Activated B cell treated with CpG ODN at 0.5 μM for 24 hours (primary cell): ENCODE results near the gene ID2. TPM values are rescaled to one million over a fixed set of nuclear protein-coding genes. Genes with fewer than 3 reads are reported as not detected.

Experiments
- ATAC-seq: fragments of 200-7000 bp; cut with Tn5 transposase; one replicate; pipeline ENCODE4 v1.10.0; 2021; ENCODE audit warnings: low read depth, mild to moderate bottlenecking, moderate library complexity
- CTCF ChIA-PET: fragments of 350-600 bp; sonication (Branson Sonifier 250); formaldehyde crosslinking; loops from one replicate; lab custom pipeline; 2021; ENCODE audit warnings: antibody characterized with exemption; lab: Charles Lee
- POLR2A ChIA-PET: fragments of 350-600 bp; sonication (Branson Sonifier 250); formaldehyde crosslinking; loops from one replicate; lab custom pipeline; 2021; ENCODE audit warnings: antibody characterized with exemption; lab: Charles Lee
- DNase-seq: peaks from one replicate; pipeline ENCODE4 v3.0.0; 2022
- H3K27ac Mint-ChIP-seq: one replicate; pipeline ENCODE4 v1.8.0; 2020; ENCODE audit warnings: mixed read lengths
- H3K27me3 Mint-ChIP-seq: one replicate; pipeline ENCODE4 v1.8.0; 2021; ENCODE audit warnings: mixed read lengths
- H3K36me3 Mint-ChIP-seq: one replicate; pipeline ENCODE4 v1.8.0; 2021; ENCODE audit warnings: low read depth, mixed read lengths
- H3K4me1 Mint-ChIP-seq: one replicate; pipeline ENCODE4 v1.8.0; 2021; ENCODE audit warnings: mixed read lengths
- H3K4me3 Mint-ChIP-seq: one replicate; pipeline ENCODE4 v1.8.0; 2020; ENCODE audit warnings: mild to moderate bottlenecking, mixed read lengths
- H3K9me3 Mint-ChIP-seq: one replicate; pipeline ENCODE4 v1.8.0; 2020; ENCODE audit warnings: mixed read lengths
- intact Hi-C: fragments of 100-400 bp; cut with micrococcal nuclease; formaldehyde crosslinking; loops from one replicate; pipeline ENCODE4 v1.15.1; 2024
- total RNA-seq: library from RNA; stranded (reverse); gene quantifications from 2 replicates; pipeline ENCODE4 v1.2.3, GENCODE V29; 2022
- TF ChIP-seq, protein P1 (sequence below): fragments of 200-600 bp; IDR thresholded peaks from one replicate; pipeline ENCODE4 v1.8.0; 2022; ENCODE audit warnings: antibody characterized with exemption, mild to moderate bottlenecking

The ID2 gene
- total RNA-seq, 1 donor from 2014 or later: 8.1 TPM

DNA sequence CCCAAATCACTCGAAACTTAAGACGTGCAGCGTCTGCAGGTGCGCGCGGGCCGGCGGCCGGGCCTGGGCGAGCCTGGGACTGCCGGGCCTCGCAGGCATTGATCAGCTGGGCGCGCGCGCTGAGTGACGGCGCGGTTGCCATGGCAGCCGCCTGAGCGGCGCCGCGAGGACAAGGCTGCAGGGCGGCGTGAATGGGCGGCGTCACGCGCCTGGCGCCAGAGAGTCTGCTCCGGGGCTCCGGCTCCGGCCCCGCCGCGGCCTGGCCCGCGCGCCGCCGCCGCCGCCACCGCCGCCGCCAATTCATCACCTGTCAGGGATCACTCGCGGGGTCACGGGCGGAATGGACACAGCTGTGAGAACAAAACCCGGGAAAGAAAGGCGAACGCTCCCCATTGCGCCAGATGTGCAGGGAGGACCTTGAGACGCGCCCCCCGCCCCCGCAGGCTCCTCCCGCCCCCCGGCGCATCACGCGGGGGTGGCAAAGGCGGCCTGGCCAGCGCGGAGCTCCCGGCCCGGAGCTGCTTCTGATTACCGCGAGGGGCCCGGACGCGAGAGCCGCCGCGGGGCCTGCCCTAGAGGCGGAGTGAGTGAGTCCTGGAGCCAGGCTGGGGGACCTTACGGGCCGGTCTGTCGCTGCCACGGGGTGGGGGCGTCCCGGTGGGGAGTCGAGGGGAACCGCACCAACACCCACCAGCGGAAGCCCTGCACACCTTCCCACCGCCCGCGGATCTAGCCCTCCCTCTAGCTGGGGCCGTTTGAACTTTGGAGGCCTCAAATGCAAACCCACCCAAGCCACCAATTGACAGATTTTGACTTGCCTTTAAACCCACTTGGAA lies 2.9 kb upstream of the ID2 start:
- ATAC-seq (peak; percentile 38), DNase-seq (peak; percentile 50)
- Mint-ChIP-seq H3K4me3 (peak overlapping the region; percentile 50), H3K9me3 (peaks cover 10% of the 10 kb centered on the region), H3K36me3 (no peaks in the 10 kb centered on the region), H3K27ac (peak overlapping the region; percentile 46), H3K4me1 (peaks cover 48% of the 10 kb centered on the region), H3K27me3 (peaks cover 69% of the 10 kb centered on the region)
- intact Hi-C loops: no loop called here
- TF ChIP-seq, protein P1, sequence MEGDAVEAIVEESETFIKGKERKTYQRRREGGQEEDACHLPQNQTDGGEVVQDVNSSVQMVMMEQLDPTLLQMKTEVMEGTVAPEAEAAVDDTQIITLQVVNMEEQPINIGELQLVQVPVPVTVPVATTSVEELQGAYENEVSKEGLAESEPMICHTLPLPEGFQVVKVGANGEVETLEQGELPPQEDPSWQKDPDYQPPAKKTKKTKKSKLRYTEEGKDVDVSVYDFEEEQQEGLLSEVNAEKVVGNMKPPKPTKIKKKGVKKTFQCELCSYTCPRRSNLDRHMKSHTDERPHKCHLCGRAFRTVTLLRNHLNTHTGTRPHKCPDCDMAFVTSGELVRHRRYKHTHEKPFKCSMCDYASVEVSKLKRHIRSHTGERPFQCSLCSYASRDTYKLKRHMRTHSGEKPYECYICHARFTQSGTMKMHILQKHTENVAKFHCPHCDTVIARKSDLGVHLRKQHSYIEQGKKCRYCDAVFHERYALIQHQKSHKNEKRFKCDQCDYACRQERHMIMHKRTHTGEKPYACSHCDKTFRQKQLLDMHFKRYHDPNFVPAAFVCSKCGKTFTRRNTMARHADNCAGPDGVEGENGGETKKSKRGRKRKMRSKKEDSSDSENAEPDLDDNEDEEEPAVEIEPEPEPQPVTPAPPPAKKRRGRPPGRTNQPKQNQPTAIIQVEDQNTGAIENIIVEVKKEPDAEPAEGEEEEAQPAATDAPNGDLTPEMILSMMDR: no peak
- ChIA-PET POLR2A (interaction anchor here (0.6 kb wide), 6 partner anchors 126 to 1473 kb away, joined by 3 to 6 read pairs (median 4); no protein-coding TSS in a partner anchor), CTCF (no interaction called here)

DNA sequence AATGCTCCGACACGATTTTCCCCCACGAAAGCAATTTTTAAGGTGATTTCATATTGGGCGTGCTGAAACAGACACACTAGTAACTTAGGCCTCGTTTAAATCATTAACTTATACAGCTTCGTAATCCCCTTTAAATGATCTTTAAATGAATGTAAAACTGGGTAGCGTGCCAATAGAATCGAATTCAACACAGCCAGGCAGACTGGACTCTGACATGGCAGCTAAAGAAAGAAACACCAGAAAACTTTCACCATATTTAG lies 2.4 kb upstream of the ID2 start:
- peak overlapping the region; percentile 46 for H3K27ac Mint-ChIP-seq
- intact Hi-C loops: no loop called here
- POLR2A ChIA-PET: no interaction called here
- peaks cover 65% of the 10 kb centered on the region for H3K27me3 Mint-ChIP-seq
- ATAC-seq (no peak), DNase-seq (no peak)
- TF ChIP-seq, protein P1: no peak
- peaks cover 5% of the 10 kb centered on the region for H3K9me3 Mint-ChIP-seq
- H3K4me1 Mint-ChIP-seq: peaks cover 51% of the 10 kb centered on the region
- no peaks in the 10 kb centered on the region for H3K36me3 Mint-ChIP-seq
- CTCF ChIA-PET: interaction anchor here (0.9 kb wide), 1 partner anchor 1252 kb away, joined by 4 read pairs; no protein-coding TSS in a partner anchor
- peak overlapping the region; percentile 50 for H3K4me3 Mint-ChIP-seq

DNA sequence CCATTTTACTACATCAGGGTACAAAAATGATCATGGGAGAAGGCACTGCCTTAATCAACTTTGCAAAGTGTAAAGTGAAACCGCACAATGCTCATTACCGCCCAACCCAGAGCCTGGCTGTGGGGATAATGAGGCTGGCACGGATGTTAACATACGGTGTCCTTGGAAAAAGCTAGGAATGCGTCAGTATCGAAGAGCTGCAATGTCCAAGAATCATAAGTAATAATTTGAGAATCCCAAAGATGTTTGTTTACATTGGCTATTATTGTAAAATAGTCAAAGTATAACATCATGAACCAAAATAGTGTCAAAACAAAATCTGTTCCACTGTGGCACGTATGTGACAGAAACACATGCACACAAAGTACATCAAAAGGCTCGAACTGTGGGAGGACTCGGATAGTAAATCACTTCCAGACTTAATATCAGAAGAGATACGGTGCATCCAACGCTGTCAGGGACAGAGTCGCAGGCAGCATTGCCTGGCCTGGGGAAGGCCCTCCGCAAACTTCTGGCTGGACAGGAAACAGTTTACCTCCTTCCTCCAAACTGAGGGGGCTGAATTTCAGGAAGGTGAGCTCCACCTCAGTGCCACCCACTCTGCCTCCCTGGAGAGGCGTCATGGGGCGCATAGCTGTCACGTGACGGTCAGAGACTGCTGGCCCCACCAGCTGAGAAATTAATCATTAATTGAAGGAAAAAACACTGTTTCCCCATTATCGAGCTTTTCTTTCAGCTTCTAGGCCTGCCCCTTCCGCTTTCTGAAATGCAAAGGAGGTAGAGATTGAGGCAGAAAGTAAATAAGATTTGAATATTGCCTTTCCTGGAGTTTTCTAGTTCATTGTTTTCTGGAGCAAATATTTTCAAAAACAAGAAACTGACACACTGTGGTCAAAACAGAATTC lies 1.8 kb upstream of the ID2 start:
- TF ChIP-seq, protein P1: no peak
- Mint-ChIP-seq H3K27me3 (peaks cover 64% of the 10 kb centered on the region), H3K36me3 (no peaks in the 10 kb centered on the region), H3K4me1 (peaks cover 54% of the 10 kb centered on the region), H3K4me3 (peak overlapping the region; percentile 17), H3K27ac (peak overlapping the region; percentile 46), H3K9me3 (no peaks in the 10 kb centered on the region)
- no peak for ATAC-seq
- ChIA-PET POLR2A (interaction anchor here (0.7 kb wide), 1 partner anchor 22 kb away, joined by 3 read pairs; no protein-coding TSS in a partner anchor), CTCF (interaction anchor here (0.8 to 0.9 kb wide), 3 partner anchors 202 to 1583 kb away, joined by 3 to 4 read pairs (median 3); no protein-coding TSS in a partner anchor)
- DNase-seq: no peak
- intact Hi-C loops: loop anchor here (2.0 to 10.0 kb wide), 7 partner anchors 97 to 1008 kb away; no protein-coding TSS in a partner anchor

DNA sequence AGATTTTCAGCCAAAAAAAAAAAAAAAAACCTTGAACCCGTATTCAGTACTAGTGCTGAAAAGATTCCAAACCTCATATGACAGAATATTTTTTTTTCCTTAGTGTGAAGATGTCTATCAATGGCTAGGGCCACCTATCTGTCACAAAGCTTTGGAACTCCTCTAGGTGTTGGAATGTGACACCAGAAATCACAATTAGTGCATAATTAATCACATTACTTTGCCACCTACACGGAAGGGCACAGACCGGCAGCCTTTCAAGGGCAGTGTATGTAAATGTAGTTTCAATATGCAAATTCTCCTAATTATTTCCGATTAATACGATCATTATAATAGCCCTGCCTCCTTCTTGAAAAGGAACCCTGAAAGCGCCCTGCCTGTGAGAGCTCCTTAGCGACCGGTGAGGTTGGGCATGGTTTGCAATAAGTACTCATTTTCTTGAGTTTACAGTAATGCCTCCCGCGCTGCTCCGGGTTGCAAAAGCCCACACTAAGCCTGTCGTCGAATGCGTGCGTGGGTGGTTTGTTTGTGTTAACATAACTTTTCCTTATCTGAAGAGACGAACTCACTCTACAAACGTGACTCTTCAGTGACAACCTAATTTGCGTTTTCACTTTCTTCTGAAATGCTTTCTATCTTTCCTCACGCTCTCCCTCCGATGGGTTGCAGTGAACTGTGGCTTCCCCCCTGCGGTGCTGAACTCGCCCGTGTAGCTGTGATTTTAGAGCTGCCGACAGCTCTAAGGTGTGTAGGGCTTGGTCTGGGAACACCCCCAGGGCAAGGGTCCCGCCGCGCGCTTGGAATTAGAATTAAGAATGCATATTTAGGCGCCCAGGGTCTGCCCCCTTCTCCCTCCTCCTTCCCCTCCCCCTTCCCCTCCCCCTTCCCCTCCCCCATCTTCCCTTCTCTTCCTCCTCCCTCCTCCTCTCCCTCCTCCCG lies 765 bp upstream of the ID2 start:
- TF ChIP-seq, protein P1: no peak
- ATAC-seq: no peak
- Mint-ChIP-seq H3K9me3 (no peaks in the 10 kb centered on the region), H3K4me3 (peak overlapping the region; percentile 72), H3K36me3 (no peaks in the 10 kb centered on the region), H3K27ac (no peak overlapping the region), H3K4me1 (peaks cover 54% of the 10 kb centered on the region), H3K27me3 (peaks cover 57% of the 10 kb centered on the region)
- POLR2A ChIA-PET: interaction anchor here (0.7 to 2.1 kb wide), 6 partner anchors 23 to 674 kb away, joined by 3 to 13 read pairs (median 4); no protein-coding TSS in a partner anchor
- intact Hi-C loops: loop anchor here (2.0 to 10.0 kb wide), 7 partner anchors 98 to 1009 kb away; no protein-coding TSS in a partner anchor
- DNase-seq: no peak
- CTCF ChIA-PET: interaction anchor here (0.8 to 1.8 kb wide), 4 partner anchors 156 to 1584 kb away, joined by 3 to 7 read pairs (median 4); no protein-coding TSS in a partner anchor
